Activated effector memory CD4-positive, alpha-beta T cell treated with anti-CD3 and anti-CD28 coated beads, Interleukin-2, amount 50 U/mL, for 16 hours (primary cell): ENCODE data around the gene EXPH5.
A peak's percentile ranks its signal among the peaks of the same experiment; 100 is the strongest.

Experiments
- DNase-seq: peaks from one replicate; pipeline ENCODE4 v3.0.0-alpha.2; 2020

The EXPH5 gene

GRCh38 chr11:108511851-108512474 lies 81.6 kb downstream of the EXPH5 start:
- DNase-seq, result no peak

GRCh38 chr11:108508653-108509593 lies 84.6 kb downstream of the EXPH5 start:
- no peak for DNase-seq

- no peak for DNase-seq
Observed at GRCh38 chr11:108501396-108501795, 92.2 kb downstream of the EXPH5 start.

- no peak for DNase-seq
Observed at GRCh38 chr11:108500721-108501120, 92.8 kb downstream of the EXPH5 start.

- DNase-seq, result no peak
Observed at GRCh38 chr11:108500169-108500568, 93.4 kb downstream of the EXPH5 start.

GRCh38 chr11:108498816-108499408 lies 94.7 kb downstream of the EXPH5 start:
- no peak for DNase-seq

GRCh38 chr11:108498046-108498815 lies 95.3 kb downstream of the EXPH5 start, which contains the start of gene POGLUT3:
TSS of gene POGLUT3 (minus strand) at chr11:108498384. CDS start at chr11:108498366, 18 bp downstream.
- peak; percentile 79 for DNase-seq

- DNase-seq, result peak; percentile 89
Observed at GRCh38 chr11:108497317-108498045, 96.1 kb downstream of the EXPH5 start.

GRCh38 chr11:108496643-108497256 lies 96.8 kb downstream of the EXPH5 start:
- DNase-seq, result no peak

- no peak for DNase-seq
Observed at GRCh38 chr11:108495326-108495725, 98.2 kb downstream of the EXPH5 start.

- no peak for DNase-seq
Observed at GRCh38 chr11:108494182-108494581, 99.4 kb downstream of the EXPH5 start.

- no peak for DNase-seq
Observed at GRCh38 chr11:108491936-108492335, 101.6 kb downstream of the EXPH5 start.

GRCh38 chr11:108486828-108487227 lies 106.7 kb downstream of the EXPH5 start:
- no peak for DNase-seq

GRCh38 chr11:108486331-108486730 lies 107.2 kb downstream of the EXPH5 start:
- no peak for DNase-seq

GRCh38 chr11:108483163-108483562 lies 110.4 kb downstream of the EXPH5 start:
- no peak for DNase-seq

GRCh38 chr11:108474664-108475463 lies 118.7 kb downstream of the EXPH5 start:
- no peak for DNase-seq

GRCh38 chr11:108472681-108473080 lies 120.9 kb downstream of the EXPH5 start:
- DNase-seq, result no peak

GRCh38 chr11:108468478-108468864 lies 125.1 kb downstream of the EXPH5 start:
- no peak for DNase-seq

GRCh38 chr11:108467091-108467823 lies 126.3 kb downstream of the EXPH5 start, which contains the start of gene C11orf65:
TSS of gene C11orf65 (minus strand) at chr11:108467529. CDS start at chr11:108461559, 5,970 bp downstream.
- peak; percentile 97 for DNase-seq

GRCh38 chr11:108466405-108466804 lies 127.2 kb downstream of the EXPH5 start:
- no peak for DNase-seq
